NCI-H2107 treated with DMSO at 0.1 percent for 48 hours (cell line): ENCODE measurements around the gene NPHP4.

ENCODE experiments used
- DNase-seq: peaks from one replicate; lab custom pipeline; 2025; ENCODE audit not compliant: unreplicated experiment; lab: John Stamatoyannopoulos, UW

Gene NPHP4

GRCh38 chr1:5974631-5975030 is 17.6 kb downstream of the NPHP4 start:
- no peak for DNase-seq

GRCh38 chr1:5973771-5974170 is 18.5 kb downstream of the NPHP4 start:
- no peak for DNase-seq

GRCh38 chr1:5972198-5972520 is 20.1 kb downstream of the NPHP4 start:
- DNase-seq = no peak

- DNase-seq = no peak
Observed at GRCh38 chr1:5971471-5972197, 20.6 kb downstream of the NPHP4 start.

GRCh38 chr1:5970610-5971273 is 21.5 kb downstream of the NPHP4 start:
- DNase-seq = no peak

- DNase-seq = no peak
Observed at GRCh38 chr1:5969168-5969567, 23.1 kb downstream of the NPHP4 start.

- DNase-seq = no peak
Observed at GRCh38 chr1:5968161-5968736, 24.0 kb downstream of the NPHP4 start.

GRCh38 chr1:5967351-5968160 is 24.7 kb downstream of the NPHP4 start:
- DNase-seq = no peak

GRCh38 chr1:5966543-5967205 is 25.6 kb downstream of the NPHP4 start:
- DNase-seq = no peak

- no peak for DNase-seq
Observed at GRCh38 chr1:5965586-5966131, 26.6 kb downstream of the NPHP4 start.

GRCh38 chr1:5962265-5963105 is 29.7 kb downstream of the NPHP4 start:
- DNase-seq = no peak

GRCh38 chr1:5961601-5962000 is 30.6 kb downstream of the NPHP4 start:
- DNase-seq = no peak

- no peak for DNase-seq
Observed at GRCh38 chr1:5960336-5960735, 31.9 kb downstream of the NPHP4 start.

- no peak for DNase-seq
Observed at GRCh38 chr1:5959667-5960230, 32.5 kb downstream of the NPHP4 start.

GRCh38 chr1:5959087-5959486 is 33.1 kb downstream of the NPHP4 start:
- DNase-seq = no peak

- no peak for DNase-seq
Observed at GRCh38 chr1:5956022-5956830, 36.0 kb downstream of the NPHP4 start.

GRCh38 chr1:5955479-5955977 is 36.7 kb downstream of the NPHP4 start:
- DNase-seq = no peak

GRCh38 chr1:5954964-5955363 is 37.3 kb downstream of the NPHP4 start:
- no peak for DNase-seq

GRCh38 chr1:5953386-5953785 is 38.8 kb downstream of the NPHP4 start:
- DNase-seq = no peak
